B cell (primary cell): ENCODE measurements around the gene ACOT9. TPM values are rescaled to one million over a fixed set of nuclear protein-coding genes. Genes with fewer than 3 reads are reported as not detected.
"Not testable (repeated sequence)": the region's sequence is repeated elsewhere in the genome, so short reads cannot be mapped to it uniquely, and the experiment has no call there.

Experiments used
- ATAC-seq: fragments of 200-7000 bp; cut with Tn5 transposase; one replicate; pipeline ENCODE4 v1.10.0; 2021; ENCODE audit warnings: low read depth, mild to moderate bottlenecking, moderate number of reproducible peaks, moderate library complexity
- CTCF ChIA-PET: fragments of 350-600 bp; sonication (Branson Sonifier 250); formaldehyde crosslinking; loops from one replicate; lab custom pipeline; 2021; ENCODE audit warnings: antibody characterized with exemption, inconsistent platforms; lab: Charles Lee
- POLR2A ChIA-PET: fragments of 350-600 bp; sonication (Branson Sonifier 250); formaldehyde crosslinking; loops from one replicate; lab custom pipeline; 2021; ENCODE audit warnings: antibody characterized with exemption; lab: Charles Lee
- DNase-seq: peaks from one replicate; pipeline ENCODE4 v3.0.0; 2013
- H2AFZ ChIP-seq: 2 replicates; pipeline ENCODE4 v1.6.1; 2012; ENCODE audit warnings: mild to moderate bottlenecking, low read depth, low read length; ENCODE audit not compliant: insufficient read depth, poor library complexity, severe bottlenecking
- H3K27ac ChIP-seq, 2 donors: 1 replicate in 1 of 2; 2 replicates in 1 of 2; pipeline ENCODE4 v1.5.1; 2012 to 2013; ENCODE audit warnings: low read length in 2 of 2, mild to moderate bottlenecking in 2 of 2, moderate library complexity in 1 of 2
- H3K27me3 ChIP-seq, 4 experiments: fragments of 200-600 bp in 1 of 4; sonication (generic) in 1 of 4; replicated peaks in 1 of 4; 1 replicate in 2 of 4; 2 replicates in 2 of 4; pipeline versions ENCODE4 v1.6.1 to v1.7.0; 2013 to 2016; ENCODE audit warnings: low read length in 3 of 4, mild to moderate bottlenecking in 2 of 4, mixed read lengths in 1 of 4, moderate library complexity in 1 of 4; ENCODE audit not compliant: insufficient read depth in 4 of 4, control insufficient read depth in 3 of 4; ENCODE audit errors: control extremely low read depth in 1 of 4
- H3K36me3 ChIP-seq, 2 experiments: replicated peaks in 1 of 2; 1 replicate in 1 of 2; 2 replicates in 1 of 2; pipeline versions ENCODE4 v1.6.1 to v1.7.1; 2013; ENCODE audit warnings: low read length in 1 of 2; ENCODE audit not compliant: insufficient read depth in 2 of 2, control insufficient read depth in 1 of 2; ENCODE audit errors: control extremely low read depth in 1 of 2, extremely low read depth in 1 of 2
- H3K4me1 ChIP-seq, 2 donors: fragments of 200-600 bp in 1 of 2; sonication (generic) in 1 of 2; 1 replicate in 1 of 2; 2 replicates in 1 of 2; pipeline versions ENCODE4 v1.5.1 to v1.6.1; 2013 to 2017; ENCODE audit warnings: low read length in 2 of 2; ENCODE audit not compliant: control insufficient read depth in 2 of 2, insufficient read depth in 2 of 2
- H3K4me2 ChIP-seq: replicated peaks from 2 replicates; pipeline ENCODE3; 2012; ENCODE audit warnings: mild to moderate bottlenecking, low read depth, low read length; ENCODE audit not compliant: poor library complexity, severe bottlenecking
- H3K4me3 ChIP-seq, 5 experiments: fragments of 200-600 bp in 1 of 5; sonication (generic) in 1 of 5; 1 replicate in 3 of 5; 2 replicates in 2 of 5; pipeline versions ENCODE4 v1.5.1 to v1.7.0; 2011 to 2016; ENCODE audit warnings: low read length in 4 of 5, mild to moderate bottlenecking in 4 of 5, low read depth in 2 of 5, control low read depth in 1 of 5, moderate library complexity in 1 of 5; ENCODE audit not compliant: insufficient read depth in 1 of 5; ENCODE audit errors: control extremely low read depth in 1 of 5, extremely low read depth in 1 of 5
- H3K79me2 ChIP-seq: fragments of 200-600 bp; sonication (generic); one replicate; pipeline ENCODE4 v1.6.0; 2016; ENCODE audit warnings: low read length; ENCODE audit not compliant: control insufficient read depth, insufficient read depth
- H3K9ac ChIP-seq: fragments of 200-600 bp; sonication (generic); 2 replicates; pipeline ENCODE4 v1.6.1; 2017; ENCODE audit warnings: mild to moderate bottlenecking, low read length, moderate library complexity
- H3K9me3 ChIP-seq, 3 donors: one replicate each; pipeline versions ENCODE4 v1.6.1 to v1.7.1; 2013; ENCODE audit warnings: low read length in 2 of 3; ENCODE audit not compliant: control insufficient read depth in 2 of 3, insufficient read depth in 1 of 3; ENCODE audit errors: control extremely low read depth in 1 of 3
- H4K20me1 ChIP-seq: 2 replicates; pipeline ENCODE4 v1.6.0; 2012; ENCODE audit warnings: mild to moderate bottlenecking, low read length; ENCODE audit not compliant: insufficient read depth, control insufficient read depth, poor library complexity, severe bottlenecking
- H3K27ac Mint-ChIP-seq: one replicate; pipeline ENCODE4 v1.8.0; 2021; ENCODE audit warnings: mixed read lengths
- H3K27me3 Mint-ChIP-seq: one replicate; pipeline ENCODE4 v1.8.0; 2021; ENCODE audit warnings: mixed read lengths
- H3K4me1 Mint-ChIP-seq: one replicate; pipeline ENCODE4 v1.8.0; 2021; ENCODE audit warnings: mixed read lengths
- H3K4me3 Mint-ChIP-seq: one replicate; pipeline ENCODE4 v1.8.0; 2021; ENCODE audit warnings: mixed read lengths
- H3K9me3 Mint-ChIP-seq: one replicate; pipeline ENCODE4 v1.8.0; 2022; ENCODE audit warnings: mixed read lengths; ENCODE audit not compliant: insufficient read depth
- EZH2 ChIP-seq: IDR thresholded peaks from 2 replicates; pipeline ENCODE4 v1.6.1; 2012; ENCODE audit warnings: borderline replicate concordance, low read depth, mild to moderate bottlenecking, moderate library complexity, low read length; ENCODE audit not compliant: insufficient read depth, poor library complexity, severe bottlenecking
- WGBS: methylation state at CpG from one replicate; pipeline ENCODE4 v1.1.5; 2013; ENCODE audit warnings: missing lambda C conversion rate; ENCODE audit not compliant: insufficient coverage; 5-methylcytosine and 5-hydroxymethylcytosine counted together
- intact Hi-C: fragments of 100-400 bp; cut with micrococcal nuclease; formaldehyde crosslinking; loops from one replicate; pipeline ENCODE4 v1.10.0; 2022
- polyA plus RNA-seq: library from polyadenylated mRNA; depleted of rRNA; stranded (reverse); fragments of >200 nt; gene quantifications from 2 replicates; pipeline ENCODE4 v1.2.3, GENCODE V29; 2012
- total RNA-seq, 2 donors: library from RNA; stranded (reverse); fragments of 120-200 nt in 1 of 2; gene quantifications; 1 replicate in 1 of 2; 2 replicates in 1 of 2; pipeline versions ENCODE4 v1.2.3 to v1.2.4, GENCODE V29; 2013 to 2022
- TF ChIP-seq, protein P1 (sequence below): fragments of 200-600 bp; IDR thresholded peaks from one replicate; pipeline ENCODE4 v1.8.0; 2022; ENCODE audit warnings: antibody characterized with exemption, mild to moderate bottlenecking

Gene ACOT9
- total and polyA plus RNA-seq, 2 donors (not counting 1 experiment from before 2014, with no cell fraction given) = 23.9 to 31.3 TPM

DNA sequence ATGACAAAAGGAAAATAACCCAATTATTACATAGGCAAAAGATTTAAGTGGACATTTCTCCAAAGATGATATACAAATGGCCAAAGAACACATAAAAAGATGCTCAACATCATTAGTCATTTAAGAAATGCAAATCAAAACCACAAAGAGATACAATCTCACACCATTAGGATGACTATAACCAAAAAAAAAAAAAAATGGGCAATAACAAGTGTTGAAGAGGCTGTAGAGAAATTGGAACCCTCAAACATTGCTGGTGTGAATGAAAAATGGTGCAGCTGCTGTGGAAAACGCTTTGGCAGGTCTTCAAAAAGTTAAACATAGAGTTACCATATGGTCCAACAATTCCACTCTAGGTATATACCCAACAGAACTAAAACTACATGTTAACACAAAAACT, 81.4 kb downstream of the ACOT9 start:
- peaks cover 34% of the 10 kb centered on the region for H3K4me1 Mint-ChIP-seq
- H3K36me3 ChIP-seq = no peaks in the 10 kb centered on the region
- no peaks in the 10 kb centered on the region for H3K27me3 ChIP-seq
- no peak for DNase-seq
- H2AFZ ChIP-seq = no peak overlapping the region
- no peak for TF ChIP-seq EZH2
- TF ChIP-seq, protein P1, sequence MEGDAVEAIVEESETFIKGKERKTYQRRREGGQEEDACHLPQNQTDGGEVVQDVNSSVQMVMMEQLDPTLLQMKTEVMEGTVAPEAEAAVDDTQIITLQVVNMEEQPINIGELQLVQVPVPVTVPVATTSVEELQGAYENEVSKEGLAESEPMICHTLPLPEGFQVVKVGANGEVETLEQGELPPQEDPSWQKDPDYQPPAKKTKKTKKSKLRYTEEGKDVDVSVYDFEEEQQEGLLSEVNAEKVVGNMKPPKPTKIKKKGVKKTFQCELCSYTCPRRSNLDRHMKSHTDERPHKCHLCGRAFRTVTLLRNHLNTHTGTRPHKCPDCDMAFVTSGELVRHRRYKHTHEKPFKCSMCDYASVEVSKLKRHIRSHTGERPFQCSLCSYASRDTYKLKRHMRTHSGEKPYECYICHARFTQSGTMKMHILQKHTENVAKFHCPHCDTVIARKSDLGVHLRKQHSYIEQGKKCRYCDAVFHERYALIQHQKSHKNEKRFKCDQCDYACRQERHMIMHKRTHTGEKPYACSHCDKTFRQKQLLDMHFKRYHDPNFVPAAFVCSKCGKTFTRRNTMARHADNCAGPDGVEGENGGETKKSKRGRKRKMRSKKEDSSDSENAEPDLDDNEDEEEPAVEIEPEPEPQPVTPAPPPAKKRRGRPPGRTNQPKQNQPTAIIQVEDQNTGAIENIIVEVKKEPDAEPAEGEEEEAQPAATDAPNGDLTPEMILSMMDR = no peak
- no peaks in the 10 kb centered on the region for H4K20me1 ChIP-seq
- H3K79me2 ChIP-seq = no peaks in the 10 kb centered on the region
- no peak overlapping the region for H3K4me3 ChIP-seq
- ATAC-seq = no peak
- POLR2A ChIA-PET = no interaction called here
- peak overlapping the region in 1 of 2 donors; percentile 69 for H3K27ac ChIP-seq
- intact Hi-C loops = loop anchor here (10.0 kb wide), 2 partner anchors 243 to 803 kb away; partner anchors contain the start of genes APOO, CXorf58 and PDK3
- WGBS = no CpG with 5 or more reads among the region's 1 CpG
- CTCF ChIA-PET = no interaction called here
- H3K27ac Mint-ChIP-seq = no peak overlapping the region
- no peak overlapping the region for H3K4me3 Mint-ChIP-seq
- no peaks in the 10 kb centered on the region for H3K9me3 ChIP-seq
- peaks cover 0 to 9% of the 10 kb centered on the region in 2 donors for H3K4me1 ChIP-seq
- H3K9me3 Mint-ChIP-seq = no peaks in the 10 kb centered on the region
- no peak overlapping the region for H3K9ac ChIP-seq
- no peaks in the 10 kb centered on the region for H3K27me3 Mint-ChIP-seq
- H3K4me2 ChIP-seq = no peak overlapping the region

DNA sequence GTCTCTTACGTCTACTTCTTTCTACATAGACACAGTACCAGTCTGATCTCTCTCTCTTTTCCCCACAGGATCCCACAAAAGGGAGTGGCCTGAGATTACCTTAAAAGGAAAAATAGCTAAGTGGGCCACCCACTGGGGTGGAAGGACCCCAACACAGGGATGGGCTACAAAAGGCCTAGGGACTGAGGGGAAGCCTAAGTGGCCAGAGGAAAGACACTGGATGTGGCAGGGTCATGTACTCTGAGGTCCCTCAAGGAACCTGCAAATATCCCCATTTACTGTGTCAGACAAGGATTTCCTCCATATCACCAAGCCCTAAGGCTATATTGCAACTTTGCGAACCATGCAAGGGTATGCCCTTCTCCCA, 82.3 kb downstream of the ACOT9 start:
- H3K27ac ChIP-seq = no peak overlapping the region
- no peak overlapping the region for H2AFZ ChIP-seq
- Mint-ChIP-seq H3K9me3 (no peaks in the 10 kb centered on the region), H3K4me3 (no peak overlapping the region), H3K4me1 (peaks cover 29% of the 10 kb centered on the region), H3K27me3 (no peaks in the 10 kb centered on the region), H3K27ac (peak overlapping the region; percentile 63)
- H3K79me2 ChIP-seq = no peaks in the 10 kb centered on the region
- TF ChIP-seq EZH2 = no peak
- TF ChIP-seq, protein P1 = no peak
- DNase-seq (no peak), ATAC-seq (no peak)
- H3K4me3 ChIP-seq = no peak overlapping the region
- no peaks in the 10 kb centered on the region for H3K36me3 ChIP-seq
- H3K9ac ChIP-seq = no peak overlapping the region
- no peaks in the 10 kb centered on the region for H3K27me3 ChIP-seq
- POLR2A ChIA-PET = no interaction called here
- H3K4me2 ChIP-seq = no peak overlapping the region
- intact Hi-C loops = loop anchor here (10.0 kb wide), 2 partner anchors 244 to 804 kb away; partner anchors contain the start of genes APOO, CXorf58 and PDK3
- peaks cover 0 to 7% of the 10 kb centered on the region in 2 donors for H3K4me1 ChIP-seq
- CTCF ChIA-PET = interaction anchor here (1.0 kb wide), 1 partner anchor 241 kb away, joined by 3 read pairs; no protein-coding TSS in a partner anchor
- H3K9me3 ChIP-seq = no peaks in the 10 kb centered on the region
- no peaks in the 10 kb centered on the region for H4K20me1 ChIP-seq
- no CpG with 5 or more reads among the region's 2 CpGs for WGBS

- H2AFZ ChIP-seq, H3K4me1 ChIP-seq, H3K27me3 Mint-ChIP-seq, DNase-seq, H3K27ac ChIP-seq, H3K9me3 ChIP-seq, H3K4me3 ChIP-seq, H3K36me3 ChIP-seq, H3K9me3 Mint-ChIP-seq, H3K4me2 ChIP-seq, H4K20me1 ChIP-seq, H3K9ac ChIP-seq, POLR2A ChIA-PET, H3K79me2 ChIP-seq, ATAC-seq, H3K27me3 ChIP-seq: not testable (repeated sequence)
- Mint-ChIP-seq H3K27ac (peak overlapping the region; percentile 67), H3K4me3 (peak overlapping the region; percentile 47), H3K4me1 (peaks cover 29% of the 10 kb centered on the region)
- CTCF ChIA-PET = interaction anchor here (1.0 kb wide), 1 partner anchor 242 kb away, joined by 3 read pairs; no protein-coding TSS in a partner anchor
- no CpG with 5 or more reads among the region's 8 CpGs for WGBS
- intact Hi-C loops = loop anchor here (10.0 kb wide), 2 partner anchors 245 to 805 kb away; partner anchors contain the start of genes APOO, CXorf58 and PDK3
These were observed 82.9 kb downstream of the ACOT9 start for GRCh38 chrX:23660083-23660765.
